ENCODE results near the gene STK32C. TPM values are rescaled to one million over a fixed set of nuclear protein-coding genes. Genes with fewer than 3 reads are reported as not detected.
A peak's percentile ranks its signal among the peaks of the same experiment; 100 is the strongest.

The STK32C gene
- total RNA-seq, 1 experiment from 2014 or later = 20.7 TPM

DNA sequence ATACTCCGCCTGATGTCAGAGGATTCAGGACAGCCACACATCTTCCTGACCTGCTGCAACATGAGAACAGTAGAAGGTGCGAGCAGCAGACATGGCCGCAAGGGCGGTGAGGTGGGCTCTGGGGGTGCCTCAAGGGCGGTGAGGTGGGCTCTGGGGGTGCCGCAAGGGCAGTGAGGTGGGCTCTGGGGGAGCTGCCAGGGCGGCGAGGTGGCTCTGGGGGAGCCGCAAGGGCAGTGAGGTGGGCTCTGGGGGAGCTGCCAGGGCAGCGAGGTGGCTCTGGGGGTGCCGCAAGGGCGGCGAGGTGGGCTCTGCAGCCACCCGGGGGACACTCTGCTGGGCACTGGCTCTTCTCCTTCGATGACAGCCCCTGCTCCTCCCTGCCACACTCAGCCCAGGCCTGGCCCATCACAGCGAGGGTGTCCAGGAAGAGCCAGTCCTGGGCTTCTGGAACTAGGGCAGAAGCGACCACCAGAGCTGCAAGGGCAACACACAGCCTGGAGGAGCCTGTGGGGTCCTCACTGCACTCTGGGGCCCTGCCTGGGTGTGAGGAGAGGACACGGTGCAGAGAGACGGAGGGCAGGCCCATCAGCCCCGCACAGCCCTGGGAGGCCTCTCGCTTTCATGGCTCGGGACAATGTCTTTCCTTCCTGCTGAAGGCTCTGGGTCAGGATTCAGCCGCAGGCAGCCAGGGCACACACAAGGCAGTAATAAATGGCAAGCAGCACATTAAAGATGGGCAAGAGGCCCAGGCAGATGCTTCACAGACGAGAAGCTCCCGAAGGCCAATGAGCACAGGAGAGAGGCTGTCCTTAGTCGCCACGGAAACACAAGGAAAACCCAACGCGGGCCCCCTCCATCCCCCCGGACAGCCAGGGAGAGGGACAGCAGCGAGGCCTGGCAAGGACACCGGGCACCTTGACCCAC, 42.5 kb downstream of the STK32C start:
- Mint-ChIP-seq H3K4me3 (ENCODE audit: unreplicated experiment) (no peak overlapping the region), H3K27ac (ENCODE audit: low read depth, unreplicated experiment) (no peak overlapping the region), H3K9me3 (ENCODE audit: unreplicated experiment) (no peaks in the 10 kb centered on the region), H3K36me3 (ENCODE audit: insufficient read depth, unreplicated experiment) (no peaks in the 10 kb centered on the region), H3K27me3 (ENCODE audit: insufficient read depth, unreplicated experiment) (no peaks in the 10 kb centered on the region), H3K4me1 (ENCODE audit: insufficient read depth, unreplicated experiment) (no peaks in the 10 kb centered on the region)
- TF ChIP-seq, protein P1, sequence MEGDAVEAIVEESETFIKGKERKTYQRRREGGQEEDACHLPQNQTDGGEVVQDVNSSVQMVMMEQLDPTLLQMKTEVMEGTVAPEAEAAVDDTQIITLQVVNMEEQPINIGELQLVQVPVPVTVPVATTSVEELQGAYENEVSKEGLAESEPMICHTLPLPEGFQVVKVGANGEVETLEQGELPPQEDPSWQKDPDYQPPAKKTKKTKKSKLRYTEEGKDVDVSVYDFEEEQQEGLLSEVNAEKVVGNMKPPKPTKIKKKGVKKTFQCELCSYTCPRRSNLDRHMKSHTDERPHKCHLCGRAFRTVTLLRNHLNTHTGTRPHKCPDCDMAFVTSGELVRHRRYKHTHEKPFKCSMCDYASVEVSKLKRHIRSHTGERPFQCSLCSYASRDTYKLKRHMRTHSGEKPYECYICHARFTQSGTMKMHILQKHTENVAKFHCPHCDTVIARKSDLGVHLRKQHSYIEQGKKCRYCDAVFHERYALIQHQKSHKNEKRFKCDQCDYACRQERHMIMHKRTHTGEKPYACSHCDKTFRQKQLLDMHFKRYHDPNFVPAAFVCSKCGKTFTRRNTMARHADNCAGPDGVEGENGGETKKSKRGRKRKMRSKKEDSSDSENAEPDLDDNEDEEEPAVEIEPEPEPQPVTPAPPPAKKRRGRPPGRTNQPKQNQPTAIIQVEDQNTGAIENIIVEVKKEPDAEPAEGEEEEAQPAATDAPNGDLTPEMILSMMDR (IDR thresholded peaks at IDR 0.05; ENCODE audit: unreplicated experiment) = no peak
- BruUV-seq (replicated peaks) = no TSS peak
- ChIA-PET POLR2A (no interaction called here), CTCF (no interaction called here)
- DNase-seq (ENCODE audit: unreplicated experiment) = no peak
- intact Hi-C loops (cut with micrococcal nuclease) = no loop called here

DNA sequence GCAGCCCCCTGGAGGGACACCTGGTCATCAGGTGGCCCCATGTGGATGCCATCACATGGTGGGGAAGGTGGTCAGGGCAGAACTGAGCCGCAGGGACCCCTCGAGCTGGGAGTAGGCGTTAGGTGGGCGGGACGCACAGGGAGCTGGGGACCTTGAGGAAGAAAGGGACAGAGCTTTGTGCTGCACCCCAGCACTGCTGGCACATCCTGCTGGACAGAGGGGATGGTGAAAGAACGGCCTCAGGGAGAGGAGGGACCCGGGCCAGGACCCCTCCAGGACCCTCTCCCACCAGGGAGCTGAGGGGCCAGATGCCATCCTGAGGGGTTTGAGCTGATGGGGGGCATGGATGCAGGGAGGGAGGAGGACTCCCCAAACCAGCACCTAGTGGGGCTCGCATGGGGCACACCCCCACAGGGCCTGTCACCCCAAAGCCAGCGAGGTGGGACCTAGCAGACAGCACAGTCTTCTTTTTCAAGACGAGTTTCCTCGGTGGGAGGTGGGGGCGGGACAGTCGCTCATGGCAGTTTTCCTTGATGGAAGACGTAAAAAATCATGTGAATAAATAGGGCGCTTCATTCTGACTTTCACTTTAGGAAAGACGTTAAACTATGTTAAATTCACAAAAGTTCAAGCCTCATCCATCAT, 43.3 kb downstream of the STK32C start:
- Mint-ChIP-seq H3K36me3 (ENCODE audit: insufficient read depth, unreplicated experiment) (no peaks in the 10 kb centered on the region), H3K9me3 (ENCODE audit: unreplicated experiment) (no peaks in the 10 kb centered on the region), H3K27me3 (ENCODE audit: insufficient read depth, unreplicated experiment) (no peaks in the 10 kb centered on the region), H3K4me1 (ENCODE audit: insufficient read depth, unreplicated experiment) (no peaks in the 10 kb centered on the region), H3K27ac (ENCODE audit: low read depth, unreplicated experiment) (no peak overlapping the region), H3K4me3 (ENCODE audit: unreplicated experiment) (no peak overlapping the region)
- DNase-seq (ENCODE audit: unreplicated experiment) = no peak
- ChIA-PET POLR2A (no interaction called here), CTCF (interaction anchor here (0.6 kb wide), 1 partner anchor 1345 kb away, joined by 3 read pairs; no protein-coding TSS in a partner anchor)
- intact Hi-C loops (cut with micrococcal nuclease) = no loop called here
- BruUV-seq (replicated peaks) = no TSS peak
- TF ChIP-seq, protein P1 (IDR thresholded peaks at IDR 0.05; ENCODE audit: unreplicated experiment) = no peak

GRCh38 chr10:132263866-132264265, 43.9 kb downstream of the STK32C start:
- Mint-ChIP-seq H3K4me1 (ENCODE audit: insufficient read depth, unreplicated experiment) (no peaks in the 10 kb centered on the region), H3K4me3 (ENCODE audit: unreplicated experiment) (no peak overlapping the region), H3K27ac (ENCODE audit: low read depth, unreplicated experiment) (no peak overlapping the region), H3K36me3 (ENCODE audit: insufficient read depth, unreplicated experiment) (no peaks in the 10 kb centered on the region), H3K27me3 (ENCODE audit: insufficient read depth, unreplicated experiment) (no peaks in the 10 kb centered on the region), H3K9me3 (ENCODE audit: unreplicated experiment) (no peaks in the 10 kb centered on the region)
- intact Hi-C loops (cut with micrococcal nuclease) = no loop called here
- CTCF ChIA-PET = interaction anchor here (0.6 kb wide), 2 partner anchors 976 to 1346 kb away, joined by 3 read pairs; no protein-coding TSS in a partner anchor
- no TSS peak for BruUV-seq (replicated peaks)
- POLR2A ChIA-PET = no interaction called here
- DNase-seq (ENCODE audit: unreplicated experiment) = no peak
- TF ChIP-seq, protein P1 (IDR thresholded peaks at IDR 0.05; ENCODE audit: unreplicated experiment) = no peak

DNA sequence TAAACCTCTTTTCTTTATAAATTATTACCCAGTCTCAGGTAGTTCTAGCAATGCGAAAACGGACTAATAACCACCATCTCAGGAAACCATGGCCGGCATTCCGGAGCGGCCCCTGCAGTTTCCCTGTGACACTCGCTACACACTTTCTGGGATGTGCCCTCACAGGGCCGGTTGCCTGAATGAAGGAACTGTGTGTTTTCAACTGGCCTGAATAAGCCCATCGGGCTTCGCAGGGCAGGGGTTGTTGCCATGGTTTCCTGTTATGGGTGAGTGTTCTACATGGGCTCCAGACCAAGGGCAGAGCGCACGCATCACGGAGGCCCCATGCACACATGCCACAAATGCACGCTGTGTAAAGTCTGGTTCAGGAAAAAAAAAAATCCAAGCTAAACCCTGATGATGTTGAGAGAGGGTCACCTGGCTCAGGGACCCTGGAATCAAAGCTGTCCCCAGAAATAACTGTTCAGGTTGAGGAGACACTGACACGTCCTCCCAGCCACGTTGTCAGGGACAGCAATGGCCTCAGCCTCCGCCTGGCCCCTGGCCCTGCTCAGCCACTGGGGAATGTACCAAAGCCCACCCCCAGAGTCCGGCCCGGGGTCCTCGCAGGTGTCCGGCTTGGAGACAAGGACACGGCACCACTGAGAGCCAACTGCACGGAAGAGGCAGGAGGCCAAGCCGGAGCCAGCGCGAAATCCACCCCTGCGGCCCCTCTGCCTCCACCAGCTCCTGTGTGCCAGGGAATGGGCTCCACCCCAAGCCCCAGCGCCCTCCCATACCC, 47.9 kb downstream of the STK32C start:
- H3K9me3 Mint-ChIP-seq (ENCODE audit: unreplicated experiment) = no peaks in the 10 kb centered on the region
- CTCF ChIA-PET = interaction anchor here (0.6 to 0.7 kb wide), 2 partner anchors 131 to 1122 kb away, joined by 3 read pairs; no protein-coding TSS in a partner anchor
- H3K27me3 Mint-ChIP-seq (ENCODE audit: insufficient read depth, unreplicated experiment) = no peaks in the 10 kb centered on the region
- TF ChIP-seq, protein P1 (IDR thresholded peaks at IDR 0.05; ENCODE audit: unreplicated experiment) = no peak
- DNase-seq (ENCODE audit: unreplicated experiment) = no peak
- H3K36me3 Mint-ChIP-seq (ENCODE audit: insufficient read depth, unreplicated experiment) = no peaks in the 10 kb centered on the region
- POLR2A ChIA-PET = no interaction called here
- BruUV-seq (replicated peaks) = no TSS peak
- no peaks in the 10 kb centered on the region for H3K4me1 Mint-ChIP-seq (ENCODE audit: insufficient read depth, unreplicated experiment)
- no peak overlapping the region for H3K4me3 Mint-ChIP-seq (ENCODE audit: unreplicated experiment)
- H3K27ac Mint-ChIP-seq (ENCODE audit: low read depth, unreplicated experiment) = peak overlapping the region; percentile 88
- intact Hi-C loops (cut with micrococcal nuclease) = no loop called here
